NCI-H2029 (cell line): ENCODE results near the gene CCDC85C.

Experiments
- DNase-seq: peaks from one replicate; lab custom pipeline; 2025; lab: John Stamatoyannopoulos, UW

CCDC85C gene

GRCh38 chr14:99556134-99556791, 47.7 kb downstream of the CCDC85C start:
- no peak for DNase-seq

GRCh38 chr14:99554757-99555531, 49.1 kb downstream of the CCDC85C start:
- no peak for DNase-seq

GRCh38 chr14:99554184-99554583, 49.8 kb downstream of the CCDC85C start:
- no peak for DNase-seq

DNA sequence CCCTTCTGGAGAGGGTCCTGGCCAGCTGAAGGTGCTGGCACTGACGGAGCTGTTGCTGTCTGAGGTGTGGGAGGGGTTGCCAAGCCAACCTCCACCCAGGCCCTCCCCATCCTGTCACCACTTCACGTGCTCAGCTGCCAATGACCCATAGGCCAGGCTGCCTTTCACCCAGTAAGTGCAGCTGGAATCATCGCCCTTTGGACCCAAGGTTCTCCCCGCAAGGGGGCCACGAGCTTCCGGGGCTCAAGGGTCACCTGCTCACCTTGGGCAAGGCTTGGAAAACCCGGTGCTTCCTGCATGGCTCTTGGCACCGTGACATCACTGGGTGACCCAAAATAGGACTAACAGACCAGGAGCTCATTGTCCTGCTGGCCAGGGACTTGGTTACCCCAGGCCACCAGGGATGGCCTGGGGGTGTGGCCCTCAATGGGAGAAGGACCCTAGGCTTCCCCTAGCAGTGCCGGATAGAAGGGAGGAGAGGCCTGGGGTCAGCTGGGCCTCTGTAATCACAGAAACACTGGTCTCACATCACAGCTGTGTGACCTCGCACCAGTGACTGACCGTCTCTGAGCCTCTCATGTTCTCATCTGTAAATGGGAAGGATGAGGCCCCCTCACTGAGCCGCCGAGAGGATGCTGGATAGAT, 51.3 kb downstream of the CCDC85C start:
- DNase-seq, result no peak

GRCh38 chr14:99552021-99552553, 51.9 kb downstream of the CCDC85C start:
- no peak for DNase-seq

DNA sequence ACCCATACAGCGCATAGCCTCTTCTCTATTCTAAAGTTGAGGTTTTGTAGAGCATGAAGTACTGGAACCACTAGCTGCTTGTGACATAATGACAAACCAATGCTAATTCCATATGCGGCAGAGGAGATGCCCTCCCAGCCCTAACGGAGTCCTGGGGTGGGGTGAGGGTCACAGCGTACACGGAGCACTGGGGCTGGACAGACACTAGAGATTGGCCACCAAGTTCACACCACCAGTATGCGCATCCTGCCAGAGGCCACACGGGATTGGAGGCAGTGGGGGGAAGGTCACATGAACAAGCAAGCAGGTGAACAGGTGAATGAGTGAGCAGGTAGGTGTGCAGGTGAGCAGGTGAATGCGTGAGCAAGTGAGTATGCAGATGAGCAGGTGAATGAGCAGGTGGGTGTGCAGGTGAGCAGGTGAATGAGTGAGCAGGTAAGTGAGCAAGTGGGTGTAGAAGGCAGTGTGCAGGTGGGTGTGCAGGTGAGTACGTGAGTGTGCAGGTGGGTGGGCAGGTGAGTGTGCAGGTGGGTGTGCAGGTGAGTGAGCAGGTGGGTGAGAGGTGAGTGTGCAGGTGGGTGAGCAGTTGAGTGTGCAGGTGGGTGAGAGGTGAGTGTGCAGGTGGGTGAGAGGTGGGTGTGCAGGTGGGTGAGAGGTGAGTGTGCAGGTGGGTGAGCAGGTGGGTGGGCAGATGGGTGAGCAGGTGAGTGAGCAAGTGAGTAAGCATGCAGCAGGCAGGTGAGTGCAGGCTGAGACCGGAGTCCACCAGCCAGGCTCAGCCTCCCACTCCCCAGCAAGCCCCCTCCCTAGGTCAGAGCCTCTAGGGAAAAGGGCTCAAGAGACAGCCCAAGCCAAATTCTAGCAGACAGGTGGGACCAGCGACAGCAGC, 52.7 kb downstream of the CCDC85C start:
- no peak for DNase-seq

GRCh38 chr14:99550387-99550992, 53.5 kb downstream of the CCDC85C start:
- no peak for DNase-seq

- no peak for DNase-seq
These were observed 54.3 kb downstream of the CCDC85C start for GRCh38 chr14:99549684-99550083.

GRCh38 chr14:99548871-99549515, 55.0 kb downstream of the CCDC85C start:
- DNase-seq, result no peak

GRCh38 chr14:99548255-99548654, 55.8 kb downstream of the CCDC85C start:
- DNase-seq, result no peak

DNA sequence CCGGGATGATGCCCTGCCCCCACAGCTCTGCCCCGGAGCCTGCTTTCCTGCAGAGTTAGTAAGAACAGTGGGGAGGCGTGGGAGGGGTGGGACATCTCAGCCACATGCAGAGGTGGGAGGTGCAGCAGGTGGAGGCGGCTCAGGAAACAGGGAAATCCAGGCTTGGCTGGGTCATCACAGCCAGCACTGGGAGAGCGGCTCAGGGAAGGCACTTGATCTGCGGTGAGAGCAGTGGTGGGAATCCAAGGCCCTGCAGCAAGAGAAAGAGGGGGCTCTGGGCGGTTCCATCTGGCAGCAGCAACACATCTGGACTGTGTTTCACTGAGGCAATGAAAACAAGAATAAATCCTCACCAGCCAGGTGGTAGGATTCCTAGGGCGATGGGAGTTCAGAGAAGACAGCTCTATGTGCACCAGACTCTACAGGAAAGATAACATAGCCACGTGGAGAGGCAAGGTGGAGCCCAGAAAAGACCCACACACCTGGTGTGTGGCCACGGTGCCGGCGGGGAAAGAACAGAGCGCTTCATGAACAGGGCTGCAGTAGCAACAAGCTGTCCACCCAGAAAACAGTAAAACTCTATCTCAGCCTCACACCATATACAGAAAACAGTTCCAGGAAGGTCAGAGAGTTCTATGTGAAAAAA, 57.6 kb downstream of the CCDC85C start:
- no peak for DNase-seq

- no peak for DNase-seq
These were observed 58.4 kb downstream of the CCDC85C start for GRCh38 chr14:99545586-99545985.

GRCh38 chr14:99544991-99545390, 59.0 kb downstream of the CCDC85C start:
- no peak for DNase-seq

- DNase-seq, result no peak
These were observed 60.0 kb downstream of the CCDC85C start for GRCh38 chr14:99543985-99544384.

DNA sequence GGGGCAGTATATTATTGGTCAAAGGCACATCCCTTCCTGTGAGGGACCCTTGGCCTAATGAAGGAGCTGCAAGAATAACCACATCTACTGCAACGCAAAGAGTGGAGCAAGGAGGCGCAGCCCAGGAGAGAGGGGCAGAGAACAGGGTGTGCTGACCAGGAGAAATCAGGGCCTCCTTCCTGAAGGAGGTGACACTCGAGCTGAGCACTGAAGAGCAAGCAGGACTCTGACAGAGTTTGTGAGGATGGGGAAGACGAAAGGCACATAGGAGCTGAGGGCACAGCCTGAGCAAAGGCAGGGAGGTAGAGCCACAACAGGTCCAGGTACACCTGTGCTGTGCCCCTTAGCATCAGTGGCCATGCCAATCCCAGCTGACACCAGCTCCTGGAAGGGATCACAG, 60.6 kb downstream of the CCDC85C start:
- DNase-seq, result no peak

GRCh38 chr14:99542566-99542965, 61.4 kb downstream of the CCDC85C start:
- no peak for DNase-seq

GRCh38 chr14:99541677-99542470, 62.1 kb downstream of the CCDC85C start:
- DNase-seq, result no peak

- no peak for DNase-seq
These were observed 62.8 kb downstream of the CCDC85C start for GRCh38 chr14:99541211-99541610.

GRCh38 chr14:99540196-99541032, 63.6 kb downstream of the CCDC85C start:
- no peak for DNase-seq
